ENCODE results near the gene ABHD15. TPM values are rescaled to one million over a fixed set of nuclear protein-coding genes. Genes with fewer than 3 reads are reported as not detected.
A peak's percentile ranks its signal among the peaks of the same experiment; 100 is the strongest.

Gene ABHD15
- total and polyA plus RNA-seq, 9 of the 15 experiments (the other 6 are each of a cell fraction or from before 2014, with no cell fraction given), result 0.85 to 4.2 (median 2.1) TPM

DNA sequence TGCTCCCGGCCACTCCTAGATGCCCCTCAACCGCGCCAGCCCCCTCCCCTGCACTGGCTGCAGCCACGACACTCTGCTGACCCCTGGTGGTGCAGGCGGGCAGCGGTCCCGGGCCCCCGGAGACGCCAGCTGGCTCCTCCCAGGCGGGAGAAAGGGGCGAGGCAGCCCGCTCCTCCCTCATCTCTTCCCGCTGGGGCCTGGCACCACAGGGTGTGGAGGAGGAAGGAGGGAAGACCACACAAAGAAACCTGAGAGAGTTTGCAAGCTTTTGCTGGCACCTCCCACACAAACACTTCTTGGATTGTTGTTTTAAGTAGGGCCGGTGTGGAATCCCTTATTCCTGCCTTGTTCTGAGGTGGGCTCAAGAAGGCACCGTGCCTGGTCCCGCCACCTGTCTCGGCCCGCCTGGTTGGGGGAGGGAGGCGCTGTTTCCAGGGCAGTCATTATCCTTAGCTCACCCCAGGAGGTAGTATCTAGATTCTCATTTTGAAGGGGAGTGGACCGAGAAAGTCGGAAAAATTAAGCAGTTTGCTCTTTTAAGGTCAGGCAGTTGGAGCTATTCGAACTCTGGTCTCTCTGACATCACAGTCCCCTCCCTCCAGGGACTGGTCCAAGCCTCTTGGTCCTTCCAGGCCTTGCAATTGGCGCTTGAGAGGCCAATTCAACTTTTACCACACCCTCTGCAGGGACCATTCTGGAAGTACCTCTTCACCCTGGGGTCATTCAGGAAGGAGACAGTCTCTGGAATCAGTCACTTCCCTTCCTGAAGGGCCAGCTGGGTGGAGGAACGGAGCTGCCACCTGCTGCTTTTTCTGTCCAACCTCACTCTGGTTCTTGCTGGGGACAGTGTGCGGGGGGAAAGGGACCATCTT is 25.1 kb upstream of the ABHD15 start (continued):
- TF ChIP-seq, protein P1, sequence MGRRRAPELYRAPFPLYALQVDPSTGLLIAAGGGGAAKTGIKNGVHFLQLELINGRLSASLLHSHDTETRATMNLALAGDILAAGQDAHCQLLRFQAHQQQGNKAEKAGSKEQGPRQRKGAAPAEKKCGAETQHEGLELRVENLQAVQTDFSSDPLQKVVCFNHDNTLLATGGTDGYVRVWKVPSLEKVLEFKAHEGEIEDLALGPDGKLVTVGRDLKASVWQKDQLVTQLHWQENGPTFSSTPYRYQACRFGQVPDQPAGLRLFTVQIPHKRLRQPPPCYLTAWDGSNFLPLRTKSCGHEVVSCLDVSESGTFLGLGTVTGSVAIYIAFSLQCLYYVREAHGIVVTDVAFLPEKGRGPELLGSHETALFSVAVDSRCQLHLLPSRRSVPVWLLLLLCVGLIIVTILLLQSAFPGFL (CRISPR knock-in tag; IDR thresholded peaks at IDR 0.05), result no peak
- TF ChIP-seq, protein P2, sequence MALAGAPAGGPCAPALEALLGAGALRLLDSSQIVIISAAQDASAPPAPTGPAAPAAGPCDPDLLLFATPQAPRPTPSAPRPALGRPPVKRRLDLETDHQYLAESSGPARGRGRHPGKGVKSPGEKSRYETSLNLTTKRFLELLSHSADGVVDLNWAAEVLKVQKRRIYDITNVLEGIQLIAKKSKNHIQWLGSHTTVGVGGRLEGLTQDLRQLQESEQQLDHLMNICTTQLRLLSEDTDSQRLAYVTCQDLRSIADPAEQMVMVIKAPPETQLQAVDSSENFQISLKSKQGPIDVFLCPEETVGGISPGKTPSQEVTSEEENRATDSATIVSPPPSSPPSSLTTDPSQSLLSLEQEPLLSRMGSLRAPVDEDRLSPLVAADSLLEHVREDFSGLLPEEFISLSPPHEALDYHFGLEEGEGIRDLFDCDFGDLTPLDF (CRISPR knock-in tag; IDR thresholded peaks at IDR 0.05), result no peak
- 0 out of 2 replicates have a peak, but pooled peaks have one; percentile 8 for TF ChIP-seq KDM2B (CRISPR knock-in tag; IDR thresholded peaks at IDR 0.05)
- TF ChIP-seq CEBPB (tag; IDR thresholded peaks at IDR 0.05), result no peak
- TF ChIP-seq ZNF263 (CRISPR knock-in tag; IDR thresholded peaks at IDR 0.05; ENCODE audit: borderline replicate concordance), result peak; percentile 61; the same call in 1 of the 2 replicates
- TF ChIP-seq, protein P3, sequence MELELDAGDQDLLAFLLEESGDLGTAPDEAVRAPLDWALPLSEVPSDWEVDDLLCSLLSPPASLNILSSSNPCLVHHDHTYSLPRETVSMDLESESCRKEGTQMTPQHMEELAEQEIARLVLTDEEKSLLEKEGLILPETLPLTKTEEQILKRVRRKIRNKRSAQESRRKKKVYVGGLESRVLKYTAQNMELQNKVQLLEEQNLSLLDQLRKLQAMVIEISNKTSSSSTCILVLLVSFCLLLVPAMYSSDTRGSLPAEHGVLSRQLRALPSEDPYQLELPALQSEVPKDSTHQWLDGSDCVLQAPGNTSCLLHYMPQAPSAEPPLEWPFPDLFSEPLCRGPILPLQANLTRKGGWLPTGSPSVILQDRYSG (tag; conservative IDR thresholded peaks at IDR 0.05; ENCODE audit: low read depth), result no peak
- no peak for TF ChIP-seq ESRRB (CRISPR knock-in tag; IDR thresholded peaks at IDR 0.05; ENCODE audit: borderline replicate concordance)
- TF ChIP-seq, protein P4, sequence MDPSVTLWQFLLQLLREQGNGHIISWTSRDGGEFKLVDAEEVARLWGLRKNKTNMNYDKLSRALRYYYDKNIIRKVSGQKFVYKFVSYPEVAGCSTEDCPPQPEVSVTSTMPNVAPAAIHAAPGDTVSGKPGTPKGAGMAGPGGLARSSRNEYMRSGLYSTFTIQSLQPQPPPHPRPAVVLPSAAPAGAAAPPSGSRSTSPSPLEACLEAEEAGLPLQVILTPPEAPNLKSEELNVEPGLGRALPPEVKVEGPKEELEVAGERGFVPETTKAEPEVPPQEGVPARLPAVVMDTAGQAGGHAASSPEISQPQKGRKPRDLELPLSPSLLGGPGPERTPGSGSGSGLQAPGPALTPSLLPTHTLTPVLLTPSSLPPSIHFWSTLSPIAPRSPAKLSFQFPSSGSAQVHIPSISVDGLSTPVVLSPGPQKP (CRISPR knock-in tag; IDR thresholded peaks at IDR 0.05), result no peak
- TF ChIP-seq TGIF2 (CRISPR knock-in tag; IDR thresholded peaks at IDR 0.05), result no peak
- TF ChIP-seq DNMT1 (IDR thresholded peaks at IDR 0.05), result no peak
- peak; percentile 19; the same call in 1 of the 2 replicates for TF ChIP-seq SP1 (CRISPR knock-in tag; IDR thresholded peaks at IDR 0.05)
- no peak for TF ChIP-seq ELF4 (CRISPR knock-in tag; IDR thresholded peaks at IDR 0.05)
- TF ChIP-seq NFE2 (IDR thresholded peaks at IDR 0.05; ENCODE audit: low read depth), result no peak
- TF ChIP-seq, protein P5, sequence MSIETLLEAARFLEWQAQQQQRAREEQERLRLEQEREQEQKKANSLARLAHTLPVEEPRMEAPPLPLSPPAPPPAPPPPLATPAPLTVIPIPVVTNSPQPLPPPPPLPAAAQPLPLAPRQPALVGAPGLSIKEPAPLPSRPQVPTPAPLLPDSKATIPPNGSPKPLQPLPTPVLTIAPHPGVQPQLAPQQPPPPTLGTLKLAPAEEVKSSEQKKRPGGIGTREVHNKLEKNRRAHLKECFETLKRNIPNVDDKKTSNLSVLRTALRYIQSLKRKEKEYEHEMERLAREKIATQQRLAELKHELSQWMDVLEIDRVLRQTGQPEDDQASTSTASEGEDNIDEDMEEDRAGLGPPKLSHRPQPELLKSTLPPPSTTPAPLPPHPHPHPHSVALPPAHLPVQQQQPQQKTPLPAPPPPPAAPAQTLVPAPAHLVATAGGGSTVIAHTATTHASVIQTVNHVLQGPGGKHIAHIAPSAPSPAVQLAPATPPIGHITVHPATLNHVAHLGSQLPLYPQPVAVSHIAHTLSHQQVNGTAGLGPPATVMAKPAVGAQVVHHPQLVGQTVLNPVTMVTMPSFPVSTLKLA (conservative IDR thresholded peaks at IDR 0.05), result no peak; a peak in 1 of 4 replicates
- TF ChIP-seq, protein P6, sequence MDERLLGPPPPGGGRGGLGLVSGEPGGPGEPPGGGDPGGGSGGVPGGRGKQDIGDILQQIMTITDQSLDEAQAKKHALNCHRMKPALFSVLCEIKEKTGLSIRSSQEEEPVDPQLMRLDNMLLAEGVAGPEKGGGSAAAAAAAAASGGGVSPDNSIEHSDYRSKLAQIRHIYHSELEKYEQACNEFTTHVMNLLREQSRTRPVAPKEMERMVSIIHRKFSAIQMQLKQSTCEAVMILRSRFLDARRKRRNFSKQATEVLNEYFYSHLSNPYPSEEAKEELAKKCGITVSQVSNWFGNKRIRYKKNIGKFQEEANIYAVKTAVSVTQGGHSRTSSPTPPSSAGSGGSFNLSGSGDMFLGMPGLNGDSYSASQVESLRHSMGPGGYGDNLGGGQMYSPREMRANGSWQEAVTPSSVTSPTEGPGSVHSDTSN (CRISPR knock-in tag; IDR thresholded peaks at IDR 0.05; ENCODE audit: low read depth), result no peak
- TF ChIP-seq, protein P6 (tag; conservative IDR thresholded peaks at IDR 0.05; ENCODE audit: low read depth), result no peak
- TF ChIP-seq ZNF354B (CRISPR knock-in tag; IDR thresholded peaks at IDR 0.05), result no peak
- no peak for TF ChIP-seq CREB1 (IDR thresholded peaks at IDR 0.05)
- TF ChIP-seq CREB1 (CRISPR knock-in tag; IDR thresholded peaks at IDR 0.05), result no peak
